ENCODE data around the gene DIAPH2.

- TF ChIP-seq TAF1 (IDR thresholded peaks at IDR 0.05; ENCODE audit: borderline replicate concordance, low read depth, low read length) (no peak), POLR2AphosphoS5 (IDR thresholded peaks at IDR 0.05; ENCODE audit: low read depth, low read length) (no peak), POLR2A (IDR thresholded peaks at IDR 0.05; ENCODE audit: low read depth, low read length) (no peak)
Observed at GRCh38 chrX:96909291-96909690, 224.6 kb downstream of the DIAPH2 start.

All from GM12892 (cell line).